GM12891 (cell line): ENCODE results near the gene ZDHHC14.

Experiments
- PAX5 ChIP-seq: IDR thresholded peaks from 2 replicates; pipeline ENCODE4 v1.6.1; 2011; ENCODE audit warnings: low read length, moderate library complexity, mild to moderate bottlenecking; ENCODE audit not compliant: insufficient read depth, severe bottlenecking
- POLR2A ChIP-seq: IDR thresholded peaks from 2 replicates; pipeline ENCODE4 v1.6.1; 2011; ENCODE audit warnings: low read depth, low read length, control low read depth
- POLR2AphosphoS5 ChIP-seq: IDR thresholded peaks from 2 replicates; pipeline ENCODE4 v1.6.1; 2011; ENCODE audit warnings: low read depth, low read length, control low read depth
- POU2F2 ChIP-seq: IDR thresholded peaks from 2 replicates; pipeline ENCODE4 v1.6.1; 2011; ENCODE audit warnings: low read depth, mild to moderate bottlenecking, control low read depth, low read length, moderate library complexity
- SPI1 ChIP-seq: IDR thresholded peaks from 2 replicates; pipeline ENCODE4 v1.6.1; 2011; ENCODE audit warnings: low read depth, low read length, control low read depth
- TAF1 ChIP-seq: IDR thresholded peaks from 2 replicates; pipeline ENCODE4 v1.6.1; 2011; ENCODE audit warnings: low read depth, low read length, control low read depth

DNA sequence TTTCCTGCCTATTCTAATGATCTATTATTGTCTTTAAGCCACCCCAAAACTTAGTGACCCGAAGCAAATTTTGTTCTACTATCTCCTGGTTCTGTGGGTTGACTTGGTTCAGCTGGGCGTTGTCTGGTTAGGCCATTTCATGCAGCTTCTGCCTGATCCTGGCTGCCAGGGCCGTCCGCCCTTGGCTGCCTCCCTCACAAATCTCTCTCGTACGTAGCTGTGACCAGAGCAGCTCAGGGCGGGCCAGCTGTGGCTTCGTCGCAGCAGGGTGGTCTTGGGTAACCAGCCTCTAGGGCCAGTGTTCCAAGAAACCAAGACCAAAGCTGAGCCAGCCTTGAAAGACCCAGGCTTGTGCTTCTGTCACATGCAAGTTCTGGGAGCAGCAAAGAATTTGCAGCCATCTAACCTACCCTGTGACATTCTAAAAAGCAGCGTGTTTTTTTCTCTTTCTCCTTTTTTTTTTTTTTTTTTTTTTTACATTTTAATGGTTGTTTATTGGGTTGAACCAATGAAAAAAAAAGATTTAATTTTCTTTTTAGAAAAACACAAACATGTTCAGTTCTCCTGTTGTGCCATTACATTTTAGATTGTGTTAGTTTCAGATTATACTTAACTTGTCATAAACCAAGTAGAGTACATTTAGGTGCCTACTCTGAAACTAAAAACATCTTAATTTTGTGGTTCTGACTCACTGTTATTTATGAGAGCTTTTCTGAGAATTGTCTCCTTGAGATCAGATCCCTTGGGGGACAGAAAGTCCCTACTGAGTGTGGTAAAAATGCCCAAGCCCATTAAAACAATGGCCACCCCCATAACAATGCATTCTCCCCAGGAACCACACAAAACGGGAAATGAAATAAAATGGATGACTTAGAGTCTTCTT lies 83.9 kb downstream of the ZDHHC14 start:
- TF ChIP-seq SPI1 = peak; percentile 82
- TF ChIP-seq POLR2A = no peak
- TF ChIP-seq POLR2AphosphoS5 = no peak
- no peak for TF ChIP-seq PAX5
- TF ChIP-seq POU2F2 = 0 out of 2 replicates have a peak, but pooled peaks have one; percentile 28
- TF ChIP-seq TAF1 = no peak
